T-helper 22 cell (primary cell): ENCODE results near the gene RETNLB.
A peak's percentile ranks its signal among the peaks of the same experiment; 100 is the strongest.

Source experiments
- DNase-seq: peaks from one replicate; pipeline ENCODE4 v3.0.0-alpha.2; 2020; ENCODE audit warnings: low read depth

Gene RETNLB

GRCh38 chr3:108757404-108757982, at the start of gene RETNLB:
Gene RETNLB, minus strand, starts transcription at chr3:108757410. Its CDS starts 225 bp downstream, at chr3:108757185.
- DNase-seq = no peak

DNA sequence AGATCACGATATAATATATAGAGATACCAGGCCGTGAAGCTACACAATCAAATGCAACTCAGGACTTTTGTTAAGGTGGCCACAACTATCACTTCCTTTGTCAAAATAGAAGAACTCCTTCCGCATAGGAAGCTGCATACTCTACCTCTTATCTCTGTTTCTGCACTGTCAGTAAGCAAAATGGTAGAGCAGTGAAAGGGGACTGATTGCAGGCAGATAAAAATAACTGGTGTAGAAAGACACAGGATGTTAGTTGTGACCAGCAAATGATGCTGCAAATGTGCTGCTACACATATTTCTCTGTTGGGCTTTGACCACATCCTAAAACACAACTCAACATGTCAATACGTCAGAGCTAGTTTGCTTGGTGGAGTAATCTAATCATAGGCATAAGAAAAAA, 49.1 kb upstream of the RETNLB start:
- DNase-seq = peak; percentile 23

GRCh38 chr3:108804966-108805365, 47.8 kb upstream of the RETNLB start:
- DNase-seq = no peak

DNA sequence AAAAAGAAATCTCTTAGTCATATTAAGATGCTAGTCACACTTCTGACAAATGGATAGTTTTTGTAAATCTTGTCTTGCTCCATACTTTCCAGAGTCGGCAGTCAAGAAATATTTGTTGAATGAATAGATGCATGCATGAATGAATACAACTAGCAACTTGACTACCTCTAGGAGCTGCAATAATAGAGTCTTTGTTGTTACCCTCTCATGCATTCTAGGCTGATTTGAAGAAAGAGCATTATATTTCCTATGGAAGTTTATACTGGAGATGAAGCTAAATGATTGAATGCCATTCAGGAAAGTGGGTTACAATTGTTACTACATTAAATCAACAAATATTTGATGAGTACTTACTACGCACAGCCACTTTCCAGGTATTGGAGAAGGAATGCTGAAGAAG, 47.2 kb upstream of the RETNLB start:
- DNase-seq = no peak

DNA sequence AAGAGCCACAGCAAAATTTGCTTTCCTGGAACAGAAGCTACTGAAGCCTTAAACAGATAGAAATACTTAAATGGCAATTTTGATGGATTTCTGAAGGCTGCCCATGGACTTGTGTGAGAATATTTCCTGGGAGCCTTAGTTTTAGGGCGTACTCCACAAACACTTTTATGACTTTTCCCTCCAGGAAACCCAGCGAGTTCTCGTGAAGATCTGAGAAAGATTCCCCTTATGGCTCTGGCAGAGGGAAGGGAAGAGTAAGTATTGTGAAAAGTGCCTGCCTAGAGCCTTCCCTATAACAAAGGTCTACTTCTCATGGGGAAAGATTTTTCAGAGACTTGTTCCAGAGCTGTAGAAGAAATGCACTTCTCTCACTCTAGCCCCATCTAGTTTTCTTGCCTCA, 34.3 kb upstream of the RETNLB start:
- no peak for DNase-seq

GRCh38 chr3:108780235-108780634, 23.0 kb upstream of the RETNLB start:
- peak; percentile 11 for DNase-seq

DNA sequence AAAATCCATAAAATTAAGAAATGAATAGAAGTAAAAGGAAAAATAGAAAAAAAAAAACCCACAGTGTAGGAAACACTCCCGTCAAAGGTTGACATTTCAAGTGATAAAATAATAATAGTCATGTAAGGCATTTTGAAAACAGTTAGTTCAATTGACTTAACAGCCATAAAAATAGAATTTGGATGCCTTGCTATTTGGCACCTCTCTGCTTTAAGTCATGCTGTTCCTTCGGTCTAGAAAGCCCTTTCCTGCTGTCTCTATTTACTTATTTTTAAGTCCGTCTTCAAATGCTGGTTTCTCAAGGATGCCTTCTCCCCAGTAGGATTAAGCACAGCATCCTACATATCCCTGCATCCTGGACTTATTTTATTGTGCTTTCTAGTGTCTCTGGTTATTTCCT, 22.3 kb upstream of the RETNLB start:
- DNase-seq = no peak

DNA sequence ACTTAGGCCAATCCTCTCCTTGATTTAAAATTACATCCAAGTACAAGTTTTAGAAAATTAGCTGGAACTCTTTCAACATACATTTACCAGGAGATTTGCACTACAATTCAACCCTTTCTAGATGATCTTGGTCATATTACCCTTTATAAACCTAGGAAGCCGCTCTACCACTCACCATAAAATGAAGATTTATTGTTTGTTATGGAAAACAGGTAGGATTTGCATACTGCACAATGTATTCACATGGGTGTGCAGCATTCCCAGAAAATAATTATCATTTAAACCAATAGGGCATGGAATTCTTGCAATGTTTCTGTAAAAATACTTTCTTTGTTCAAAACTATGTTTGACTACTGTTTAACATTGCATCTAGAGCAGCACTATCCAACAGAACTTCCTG, 18.4 kb upstream of the RETNLB start:
- DNase-seq = no peak

- DNase-seq = no peak
Observed at GRCh38 chr3:108767253-108767652, 10.0 kb upstream of the RETNLB start.

DNA sequence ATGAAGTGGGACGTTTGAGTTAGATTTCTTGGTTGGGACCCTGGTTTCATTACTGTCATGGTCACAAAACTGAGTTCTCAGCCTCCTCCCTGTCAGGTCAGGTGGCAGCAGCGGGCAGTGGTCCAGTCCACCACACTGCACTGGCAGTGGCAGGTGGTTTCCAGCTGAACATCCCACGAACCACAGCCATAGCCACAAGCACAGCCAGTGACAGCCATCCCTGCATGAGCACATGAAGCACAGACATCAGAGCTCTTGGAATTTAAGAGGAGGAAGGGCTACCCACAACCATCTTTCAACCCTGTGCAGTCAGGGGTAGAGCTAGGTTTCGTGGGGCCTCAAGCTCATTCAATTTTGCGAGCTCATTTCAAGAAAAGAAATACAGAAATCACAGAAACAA, 1.5 kb downstream of the RETNLB start:
- no peak for DNase-seq

- no peak for DNase-seq
Observed at GRCh38 chr3:108744762-108745161, 12.4 kb downstream of the RETNLB start.

- no peak for DNase-seq
Observed at GRCh38 chr3:108742929-108743328, 14.3 kb downstream of the RETNLB start.

DNA sequence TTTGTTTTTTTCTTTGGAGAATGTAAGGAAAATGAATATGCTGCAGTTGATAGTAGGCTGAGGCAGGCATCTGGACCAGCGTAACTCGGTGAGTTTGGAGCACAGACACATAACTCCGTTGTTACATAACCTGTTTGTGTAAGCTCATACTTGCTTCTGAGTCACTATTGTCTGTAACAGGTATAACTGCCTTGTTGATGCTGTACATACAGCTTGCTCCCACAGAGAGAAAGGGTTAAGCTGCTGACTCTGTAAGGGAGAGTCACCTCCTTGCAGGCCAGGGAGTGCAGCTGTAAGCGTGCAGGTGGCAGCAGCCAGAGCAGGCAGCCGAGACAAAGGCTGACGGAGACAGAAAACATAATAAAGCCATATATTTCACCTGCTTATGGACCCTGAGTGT, 20.4 kb downstream of the RETNLB start:
- no peak for DNase-seq

DNA sequence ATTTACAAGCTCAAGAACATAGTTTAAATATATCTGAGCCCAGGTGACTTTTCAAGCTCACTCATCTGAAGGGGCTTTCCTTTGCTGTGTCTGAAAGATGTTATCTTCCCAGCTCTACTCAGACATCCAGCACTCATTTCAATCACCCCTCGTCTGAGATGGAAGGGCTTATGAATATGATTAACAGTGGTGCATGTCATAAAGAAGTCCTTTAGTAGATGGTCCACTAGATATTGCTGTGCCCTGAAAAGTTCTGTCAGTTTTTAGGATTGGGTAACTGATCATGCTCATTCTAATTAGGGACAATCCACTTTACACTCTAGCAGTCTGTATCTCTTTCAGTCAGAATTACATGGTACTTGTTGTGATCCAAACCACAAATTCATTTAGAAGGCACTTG, 28.3 kb downstream of the RETNLB start:
- DNase-seq = no peak

- DNase-seq = no peak
Observed at GRCh38 chr3:108728105-108728504, 29.1 kb downstream of the RETNLB start.

DNA sequence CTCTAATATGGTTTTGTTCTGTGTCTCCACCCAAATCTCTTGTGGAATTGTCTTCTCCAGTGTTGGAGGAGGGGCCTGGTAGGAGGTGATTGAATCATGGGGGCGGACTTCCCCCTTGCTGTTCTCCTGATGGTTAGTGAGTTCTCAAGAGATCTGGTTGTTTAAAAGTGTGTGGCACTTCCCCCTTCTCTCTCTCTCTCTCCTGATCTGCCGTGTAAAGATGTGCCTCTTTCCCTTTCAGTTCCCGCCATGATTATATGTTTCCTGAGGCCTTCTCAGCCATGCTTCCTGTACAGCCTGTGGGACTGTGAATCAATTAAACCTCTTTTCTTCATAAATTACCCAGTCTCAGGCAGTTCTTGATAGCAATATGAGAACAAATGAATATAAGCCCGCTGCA, 33.1 kb downstream of the RETNLB start:
- DNase-seq = no peak

- no peak for DNase-seq
Observed at GRCh38 chr3:108722724-108723123, 34.5 kb downstream of the RETNLB start.

- DNase-seq = no peak
Observed at GRCh38 chr3:108719178-108719806, 37.9 kb downstream of the RETNLB start.

GRCh38 chr3:108718454-108718853, 38.8 kb downstream of the RETNLB start:
- DNase-seq = no peak

GRCh38 chr3:108713816-108714215, 43.4 kb downstream of the RETNLB start:
- no peak for DNase-seq

GRCh38 chr3:108713009-108713516, 44.1 kb downstream of the RETNLB start:
- DNase-seq = no peak
